DND-41 (cell line): ENCODE results near the gene RIT2.

Source experiments
- ATAC-seq: fragments of 200-7000 bp; cut with Tn5 transposase; 3 replicates; pipeline ENCODE4 v1.9.1; 2021; ENCODE audit warnings: low read depth; ENCODE audit not compliant: insufficient read depth
- DNase-seq: peaks from one replicate; pipeline ENCODE4 v3.0.0-alpha.2; 2020
- H2AFZ ChIP-seq: 2 replicates; pipeline ENCODE4 v1.6.0; 2012; ENCODE audit warnings: low read depth, low read length
- H3K27ac ChIP-seq: 2 replicates; pipeline ENCODE4 v1.5.1; 2012; ENCODE audit warnings: low read length, inconsistent platforms
- H3K27me3 ChIP-seq: fragments of 200-600 bp; sonication (generic); 2 replicates; pipeline ENCODE4 v1.6.0; 2012; ENCODE audit warnings: low read length, mild to moderate bottlenecking, inconsistent platforms; ENCODE audit not compliant: insufficient read depth, poor library complexity
- H3K36me3 ChIP-seq: 2 replicates; pipeline ENCODE4 v1.5.1; 2012; ENCODE audit warnings: low read length, inconsistent platforms; ENCODE audit not compliant: insufficient read depth
- H3K4me1 ChIP-seq: 2 replicates; pipeline ENCODE4 v1.5.1; 2012; ENCODE audit warnings: mild to moderate bottlenecking, low read length; ENCODE audit not compliant: insufficient read depth
- H3K4me2 ChIP-seq: 2 replicates; pipeline ENCODE4 v1.6.0; 2012; ENCODE audit warnings: mild to moderate bottlenecking, moderate library complexity, low read length, inconsistent platforms; ENCODE audit not compliant: insufficient read depth
- H3K4me3 ChIP-seq, 2 experiments: fragments of 200-600 bp in 1 of 2; shearing (Covaris generic) in 1 of 2; 2 replicates each; pipeline ENCODE4 v1.5.1; 2012 to 2016; ENCODE audit warnings: inconsistent platforms in 2 of 2, low read length in 2 of 2, mild to moderate bottlenecking in 2 of 2, low read depth in 1 of 2, moderate library complexity in 1 of 2
- H3K79me2 ChIP-seq: 2 replicates; pipeline ENCODE4 v1.6.0; 2012; ENCODE audit warnings: low read length, inconsistent platforms; ENCODE audit not compliant: insufficient read depth
- H3K9ac ChIP-seq: 2 replicates; pipeline ENCODE4 v1.6.0; 2012; ENCODE audit warnings: low read depth, mild to moderate bottlenecking, inconsistent platforms, low read length, moderate library complexity
- H3K9me3 ChIP-seq: 2 replicates; pipeline ENCODE4 v1.5.1; 2012; ENCODE audit warnings: low read length, moderate library complexity, mild to moderate bottlenecking, inconsistent platforms; ENCODE audit not compliant: insufficient read depth, severe bottlenecking
- H4K20me1 ChIP-seq: 2 replicates; pipeline ENCODE4 v1.6.0; 2012; ENCODE audit warnings: low read length; ENCODE audit not compliant: insufficient read depth
- CTCF ChIP-seq: IDR thresholded peaks from 2 replicates; pipeline ENCODE4 v1.5.1; 2012; ENCODE audit warnings: borderline replicate concordance, low read length, moderate library complexity, mild to moderate bottlenecking; ENCODE audit not compliant: poor library complexity, severe bottlenecking; ENCODE audit errors: extremely low read depth
- EZH2 ChIP-seq: IDR thresholded peaks from 3 replicates; pipeline ENCODE4 v1.6.1; 2012; ENCODE audit warnings: borderline replicate concordance, low read depth, mild to moderate bottlenecking, moderate library complexity, low read length, inconsistent platforms; ENCODE audit not compliant: severe bottlenecking

Gene RIT2

DNA sequence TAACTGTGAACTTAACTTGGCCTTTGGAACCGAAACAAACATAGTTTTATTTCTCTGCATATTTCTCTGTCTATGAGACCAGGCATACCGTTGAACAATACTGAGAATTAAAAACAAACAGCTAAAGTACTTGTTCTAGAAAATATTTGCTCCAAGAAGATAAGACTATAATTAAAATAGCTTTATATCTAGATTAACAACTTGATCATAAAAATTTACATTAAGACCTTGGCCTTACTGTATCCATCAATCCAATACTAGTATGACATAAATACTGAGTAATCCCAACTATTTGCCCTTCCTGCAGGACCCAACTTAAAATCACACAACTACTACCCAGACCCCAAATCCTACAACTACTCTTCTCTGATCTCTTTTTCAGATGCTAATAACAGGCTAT, 260.9 kb downstream of the RIT2 start:
- ATAC-seq (no peak), DNase-seq (no peak)
- Histone ChIP-seq H2AFZ (no peak overlapping the region), H3K9me3 (no peaks in the 10 kb centered on the region), H3K36me3 (no peaks in the 10 kb centered on the region), H3K27me3 (no peaks in the 10 kb centered on the region), H3K79me2 (no peaks in the 10 kb centered on the region), H3K4me2 (no peak overlapping the region), H3K4me3 (no peak overlapping the region), H4K20me1 (no peaks in the 10 kb centered on the region), H3K9ac (no peak overlapping the region), H3K4me1 (no peaks in the 10 kb centered on the region), H3K27ac (no peak overlapping the region)
- no peak for TF ChIP-seq CTCF
- TF ChIP-seq EZH2, result no peak

DNA sequence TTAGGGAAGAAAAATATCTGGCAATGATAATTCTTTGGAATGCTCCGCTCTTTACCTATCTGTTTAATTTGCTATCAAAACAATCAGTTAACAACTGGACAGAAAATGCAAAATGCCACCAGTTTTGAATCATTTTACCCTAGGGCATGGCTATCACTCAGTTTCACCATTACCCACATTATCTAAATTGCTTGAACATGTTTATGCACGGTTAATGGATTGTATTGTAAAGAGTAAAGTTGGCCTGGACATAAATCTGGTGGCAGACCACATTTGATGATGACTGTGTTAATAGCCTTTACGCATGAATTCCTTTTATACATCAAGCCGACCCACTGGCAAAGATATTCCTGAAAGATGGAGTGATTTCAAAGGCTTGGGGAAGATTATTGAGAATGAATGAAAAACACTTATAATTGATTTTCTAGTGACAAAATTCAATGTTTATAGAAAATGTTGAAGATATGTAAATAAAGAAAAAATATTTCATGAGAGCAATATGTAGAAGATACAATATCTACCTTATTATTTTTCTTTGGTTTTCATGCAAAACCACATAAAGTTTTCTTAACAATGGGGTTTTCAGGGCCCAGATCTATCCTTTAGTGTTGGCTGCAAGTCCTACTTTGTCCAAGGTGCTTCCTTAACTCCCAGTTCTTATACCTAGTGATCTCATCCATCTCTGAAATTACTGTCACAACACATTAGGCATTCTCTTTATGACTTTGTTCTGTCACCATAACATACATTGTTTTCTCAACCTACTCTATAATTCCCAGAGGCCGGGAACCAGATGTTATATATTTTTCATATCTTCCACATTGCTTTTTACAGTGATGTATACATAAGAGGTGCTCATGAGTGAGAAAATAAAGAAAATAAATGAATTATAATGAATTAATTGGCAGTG, 265.1 kb downstream of the RIT2 start:
- no peak overlapping the region for H3K27ac ChIP-seq
- TF ChIP-seq EZH2 (no peak), CTCF (no peak)
- H3K36me3 ChIP-seq, result no peaks in the 10 kb centered on the region
- H3K4me2 ChIP-seq, result no peak overlapping the region
- H3K27me3 ChIP-seq, result no peaks in the 10 kb centered on the region
- H3K9ac ChIP-seq, result no peak overlapping the region
- H3K4me3 ChIP-seq, result no peak overlapping the region
- H3K79me2 ChIP-seq, result no peaks in the 10 kb centered on the region
- no peak for DNase-seq
- H4K20me1 ChIP-seq, result no peaks in the 10 kb centered on the region
- no peaks in the 10 kb centered on the region for H3K9me3 ChIP-seq
- no peak overlapping the region for H2AFZ ChIP-seq
- ATAC-seq, result no peak
- H3K4me1 ChIP-seq, result no peaks in the 10 kb centered on the region

DNA sequence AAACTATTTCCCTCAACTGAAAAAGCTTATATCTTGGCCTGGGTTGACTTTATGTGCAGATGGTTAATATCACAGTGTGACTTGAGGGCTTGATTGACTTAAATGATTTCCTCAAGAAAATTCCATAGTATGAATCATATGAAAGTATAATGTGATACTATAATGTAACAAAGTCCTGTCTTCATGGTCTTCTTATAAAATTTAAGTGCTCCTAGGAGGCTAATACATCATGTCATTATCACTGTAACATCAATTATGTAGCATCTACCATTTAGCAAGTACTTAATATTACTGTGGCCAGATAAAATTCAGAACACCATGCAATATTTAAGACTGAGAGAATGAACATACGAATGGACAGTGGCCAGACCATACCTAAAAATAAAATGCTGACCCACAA, 276.1 kb downstream of the RIT2 start:
- Histone ChIP-seq H3K4me1 (no peaks in the 10 kb centered on the region), H3K4me2 (no peak overlapping the region), H3K27me3 (no peaks in the 10 kb centered on the region), H3K9me3 (no peaks in the 10 kb centered on the region), H3K4me3 (no peak overlapping the region), H4K20me1 (no peaks in the 10 kb centered on the region), H3K36me3 (no peaks in the 10 kb centered on the region), H2AFZ (no peak overlapping the region), H3K79me2 (no peaks in the 10 kb centered on the region), H3K9ac (no peak overlapping the region), H3K27ac (no peak overlapping the region)
- DNase-seq (no peak), ATAC-seq (no peak)
- TF ChIP-seq EZH2 (no peak), CTCF (no peak)
